Activated naive CD8-positive, alpha-beta T cell treated with anti-CD3 and anti-CD28 coated beads, Interleukin-2, amount 50 U/mL, for 16 hours (primary cell): Measurements from ENCODE around the gene TMEM222.

ENCODE experiments used
- DNase-seq: peaks from one replicate; pipeline ENCODE4 v3.0.0-alpha.2; 2020; ENCODE audit warnings: low read depth, low spot score

TMEM222 gene

DNA sequence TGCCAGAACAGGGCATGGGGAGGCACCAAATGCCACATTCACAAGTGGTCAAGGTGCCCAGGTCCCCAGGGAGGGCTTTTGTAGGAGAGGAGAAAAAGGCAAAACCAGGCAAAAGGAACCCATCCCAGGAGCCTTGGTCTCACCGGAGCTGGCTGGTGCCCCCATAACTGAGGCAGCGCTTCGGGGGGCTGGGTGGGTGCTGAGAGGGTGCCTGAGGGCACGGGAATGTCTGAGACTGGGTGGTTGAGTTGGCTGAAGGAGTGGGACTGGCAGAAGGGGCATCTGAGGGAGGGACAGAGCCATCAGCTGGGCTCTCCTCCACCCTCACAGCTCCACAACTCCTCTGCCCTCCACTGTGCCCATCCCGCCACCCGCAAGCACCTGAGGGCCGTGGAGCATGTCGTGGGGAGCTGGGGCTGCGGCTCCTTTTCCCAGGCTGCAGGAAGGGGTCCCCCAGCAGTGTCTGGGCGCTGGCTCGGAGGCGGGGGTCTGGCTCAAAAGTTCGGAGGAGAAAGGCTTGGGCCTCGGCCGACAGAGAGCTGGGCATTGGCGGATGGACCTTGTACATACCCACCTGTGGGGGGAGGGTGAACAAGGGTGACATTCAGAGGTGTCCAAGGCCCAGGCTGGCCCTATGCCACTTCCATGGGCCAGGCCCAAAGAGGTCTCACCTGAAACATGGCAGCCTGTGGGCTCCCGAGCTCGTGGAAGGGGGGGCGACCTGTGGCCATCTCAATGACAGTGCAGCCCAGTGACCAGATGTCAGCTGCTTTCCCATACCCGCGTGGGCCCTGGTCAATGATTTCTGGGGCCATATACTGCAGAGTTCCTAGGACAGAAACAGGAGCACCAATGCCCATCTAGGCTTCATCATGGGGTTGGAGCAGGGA, 36.3 kb downstream of the TMEM222 start:
- no peak for DNase-seq

DNA sequence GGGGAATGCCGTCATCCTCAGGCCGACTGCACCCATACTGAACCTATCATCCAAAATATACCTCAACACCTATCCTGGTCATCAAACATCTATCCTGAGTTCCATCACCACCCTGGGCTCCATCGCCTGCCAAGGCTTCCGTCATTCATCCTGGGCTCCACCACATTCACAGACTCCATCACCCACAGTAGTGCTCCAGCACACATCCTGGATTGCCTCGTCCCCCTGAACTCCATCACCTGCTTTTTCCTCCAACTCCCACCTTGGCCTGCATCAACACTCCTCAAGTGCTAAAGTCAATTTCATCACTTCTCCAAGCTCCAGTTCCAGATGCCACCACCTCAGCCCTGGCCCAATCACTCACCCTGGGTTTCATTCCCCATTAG, 37.0 kb downstream of the TMEM222 start:
- no peak for DNase-seq

DNA sequence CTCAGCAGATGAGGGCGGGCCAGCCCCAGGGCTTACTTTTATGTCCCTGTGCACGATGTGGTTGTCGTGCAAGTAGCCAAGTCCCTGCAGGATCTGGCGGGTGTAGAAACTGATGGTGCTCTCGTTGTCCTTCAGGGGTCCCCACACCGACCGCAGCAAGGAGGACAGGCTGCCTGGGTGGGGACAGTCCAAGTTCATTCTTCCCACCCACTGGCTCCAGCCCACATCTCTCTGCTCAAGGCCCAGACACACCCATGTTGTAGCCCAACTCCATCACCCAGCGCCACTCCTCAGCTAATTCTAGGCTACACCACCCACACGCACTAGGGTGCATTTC, 37.8 kb downstream of the TMEM222 start:
- DNase-seq, result no peak

- no peak for DNase-seq
Observed at GRCh38 chr1:27360159-27361043, 38.4 kb downstream of the TMEM222 start.

GRCh38 chr1:27361044-27361402, 39.1 kb downstream of the TMEM222 start:
- no peak for DNase-seq

- DNase-seq, result no peak
Observed at GRCh38 chr1:27361553-27361952, 39.6 kb downstream of the TMEM222 start.

GRCh38 chr1:27363766-27364695, 42.1 kb downstream of the TMEM222 start:
- DNase-seq, result no peak

- no peak for DNase-seq
Observed at GRCh38 chr1:27364696-27365371, 42.9 kb downstream of the TMEM222 start.

DNA sequence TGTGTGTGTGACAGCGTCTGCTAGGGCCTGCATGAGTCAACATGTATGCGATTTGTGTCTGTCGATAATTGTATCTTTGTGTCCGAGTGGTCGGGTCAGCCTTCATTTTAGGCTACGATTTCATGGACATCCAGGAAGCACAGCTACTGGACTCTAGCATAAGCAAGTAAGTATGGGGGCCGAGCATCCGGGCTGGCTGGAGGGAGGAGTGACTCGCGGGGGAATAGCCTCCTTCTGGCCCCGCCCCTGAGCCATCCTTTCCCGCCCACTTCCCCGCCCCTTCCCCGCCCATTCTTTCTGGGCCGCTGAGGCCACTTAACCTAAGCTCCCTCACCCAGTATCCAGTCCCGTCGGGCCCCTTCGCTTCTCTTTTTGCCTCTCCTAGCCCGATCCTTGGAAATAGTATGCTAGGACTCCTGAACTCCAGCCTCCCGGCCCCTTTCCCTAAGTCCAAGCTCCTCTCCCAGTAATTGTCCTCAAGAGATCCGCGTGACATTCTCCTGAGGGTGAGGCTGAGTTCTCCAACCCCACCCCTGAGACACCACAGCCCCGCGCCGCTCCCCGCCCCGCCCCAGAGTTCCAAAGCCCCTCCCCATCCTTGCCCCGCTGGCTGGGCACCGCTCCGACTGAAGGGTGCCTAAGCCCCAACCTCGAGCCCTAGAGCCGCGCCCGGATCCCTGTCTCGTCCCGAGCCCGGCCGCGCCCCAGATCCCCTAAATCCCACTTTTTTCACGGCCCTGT, 43.6 kb downstream of the TMEM222 start:
- peak; percentile 53 for DNase-seq

DNA sequence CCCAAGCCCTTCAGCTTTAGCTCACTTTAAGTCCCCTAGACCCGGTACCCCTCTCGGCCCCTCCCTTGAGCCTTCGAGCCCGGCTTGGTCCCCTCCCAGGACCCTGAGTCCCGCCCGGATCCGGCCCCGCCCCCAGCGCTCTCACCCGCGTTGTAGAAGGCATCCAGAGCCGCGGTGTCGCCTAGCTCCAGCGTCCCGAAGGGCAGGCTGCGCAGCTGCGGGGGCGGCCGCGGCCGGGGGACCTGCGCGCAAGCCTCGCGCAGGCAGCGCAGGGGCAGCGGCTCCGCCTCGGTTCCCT, 44.1 kb downstream of the TMEM222 start:
- DNase-seq, result peak; percentile 56

- DNase-seq, result no peak
Observed at GRCh38 chr1:27366411-27367159, 44.6 kb downstream of the TMEM222 start, which contains the start of gene MAP3K6. Gene MAP3K6, minus strand, starts transcription at chr1:27366961. Its CDS starts 364 bp downstream, at chr1:27366597.

GRCh38 chr1:27367160-27367650, 45.2 kb downstream of the TMEM222 start:
- DNase-seq, result no peak

GRCh38 chr1:27368869-27369582, 47.1 kb downstream of the TMEM222 start:
- no peak for DNase-seq

DNA sequence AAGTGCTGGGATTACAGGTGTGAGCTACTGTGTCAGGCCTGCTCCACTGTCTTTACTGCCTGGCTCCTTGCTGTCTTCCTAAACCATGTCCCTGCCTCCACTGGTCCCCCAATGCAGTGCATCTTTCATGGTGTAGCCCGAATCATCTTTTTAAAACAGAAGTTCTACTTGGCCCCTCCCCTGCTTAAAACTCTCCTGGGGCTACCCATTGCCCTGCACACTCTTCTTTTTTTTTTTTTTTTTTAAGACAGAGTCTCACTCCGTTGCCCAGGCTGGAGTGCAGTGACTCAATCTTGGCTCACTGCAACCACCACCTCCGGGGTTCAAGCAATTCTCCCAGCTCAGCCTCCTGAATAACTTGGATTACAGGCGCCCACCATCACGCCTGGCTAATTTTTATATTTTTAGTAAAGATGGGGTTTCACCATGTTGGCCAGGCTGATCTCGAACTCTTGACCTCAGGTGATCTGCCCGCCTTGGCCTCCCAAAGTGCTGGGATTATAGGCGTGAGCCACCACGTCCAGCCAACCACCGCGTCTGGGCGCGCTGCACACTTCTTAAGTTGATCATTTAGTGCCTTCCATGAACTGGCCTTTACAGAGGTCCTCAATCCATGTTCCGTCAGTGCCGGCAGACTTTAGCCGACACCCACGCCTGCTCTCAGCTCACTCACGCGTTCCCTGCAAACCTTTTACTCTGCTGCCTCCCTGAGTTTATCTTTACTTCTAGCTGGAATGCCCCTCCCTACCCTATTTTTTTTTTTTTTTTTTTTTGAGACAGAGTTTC, 50.3 kb downstream of the TMEM222 start:
- no peak for DNase-seq

DNA sequence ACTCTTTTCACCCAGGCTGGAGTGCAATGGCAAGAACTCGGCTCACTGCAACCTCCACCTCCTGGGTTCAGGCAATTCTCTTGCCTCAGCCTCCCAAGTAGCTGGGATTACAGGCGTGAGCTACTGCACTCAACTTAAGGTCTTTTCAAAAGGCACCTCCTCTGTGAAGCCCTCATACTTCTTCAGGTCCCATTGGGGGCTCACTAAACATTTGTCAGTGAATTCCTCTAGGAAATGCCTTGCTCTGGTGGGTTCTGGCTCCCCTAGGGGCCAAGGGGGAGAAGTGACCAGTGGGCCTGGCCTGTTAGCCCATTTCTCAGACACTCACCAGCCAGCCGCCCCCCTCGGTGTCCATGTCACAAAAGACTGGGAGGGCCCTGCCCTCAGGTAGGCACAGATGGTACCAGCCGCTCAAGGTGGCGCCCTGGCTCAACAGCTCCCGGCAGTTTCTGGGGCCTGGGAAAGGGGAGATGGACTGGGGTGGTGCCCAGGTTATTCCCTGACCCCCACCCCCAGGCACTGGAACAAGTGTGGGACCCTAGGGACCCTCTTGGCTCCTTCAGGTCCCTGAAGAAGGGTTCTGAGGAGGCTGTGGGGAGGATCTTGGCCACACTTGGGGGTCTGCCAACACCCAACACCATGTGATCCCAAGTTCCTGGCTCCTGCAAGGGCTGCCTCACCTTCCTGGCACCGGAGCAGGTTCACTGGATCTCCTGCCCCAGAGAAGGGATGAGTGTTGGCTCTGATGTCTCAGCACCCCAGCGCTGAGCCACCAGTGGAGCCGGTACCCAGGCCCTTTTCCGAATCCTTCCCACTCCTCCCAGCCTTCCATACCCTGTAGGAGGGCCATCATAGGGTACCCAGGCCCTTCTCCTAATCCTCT, 51.1 kb downstream of the TMEM222 start:
- no peak for DNase-seq

- DNase-seq, result no peak
Observed at GRCh38 chr1:27374362-27375086, 52.6 kb downstream of the TMEM222 start, which contains the start of gene FCN3. Gene FCN3, minus strand, starts transcription at chr1:27374824. Its CDS starts 6 bp downstream, at chr1:27374818.
